K562 (cell line): ENCODE results near the gene MPRIP. TPM values are rescaled to one million over a fixed set of nuclear protein-coding genes. Genes with fewer than 3 reads are reported as not detected.

Source experiments
- ATAC-seq: fragments of 200-7000 bp; cut with Tn5 transposase; 3 replicates; pipeline ENCODE4 v1.9.1; 2020; ENCODE audit warnings: moderate library complexity
- BruUV-seq: library from RNA; stranded (reverse); fragments of 400-500 nt; replicated peaks from 2 replicates; lab custom pipeline; 2021; lab: Mats Ljungman, UMichigan
- CTCF ChIA-PET: fragments of 300-600 bp; formaldehyde crosslinking; extraction: SDS; loops from one replicate; lab custom pipeline; 2021; ENCODE audit warnings: low intra/inter-chr PET ratio; lab: Yijun Ruan, JAX
- POLR2A ChIA-PET: fragments of 300-600, 350-650 bp; sonication (Branson Sonifier 250); formaldehyde crosslinking; extraction: SDS; loops from one replicate; lab custom pipeline; 2021; ENCODE audit warnings: antibody characterized with exemption, inconsistent platforms; lab: Yijun Ruan, JAX
- DNase-seq, 4 experiments: peaks; one replicate each; pipeline versions ENCODE4 v3.0.0 to v3.0.0-alpha.2; 2011 to 2018; ENCODE audit warnings: low spot score in 3 of 4, mixed read lengths in 3 of 4; ENCODE audit errors: extremely low read depth in 1 of 4
- FAIRE-seq: peaks from 2 replicates; lab custom pipeline; 2011; peaks lifted over from hg19 to GRCh38; lab: Jason Lieb, UNC
- H2AFZ ChIP-seq: 2 replicates; pipeline ENCODE4 v1.6.0; 2011; ENCODE audit warnings: low read depth, low read length, control low read depth, inconsistent platforms
- H3K27ac ChIP-seq: fragments of 200-600 bp; 3 replicates; pipeline ENCODE4 v1.8.0; 2011; ENCODE audit warnings: low read depth, mild to moderate bottlenecking, control low read depth, inconsistent platforms, low read length, moderate library complexity, mixed read lengths; ENCODE audit errors: extremely low read depth
- H3K27me3 ChIP-seq, 2 experiments: fragments of 300-600 bp in 1 of 2; 2 replicates in 1 of 2; 3 replicates in 1 of 2; pipeline versions ENCODE4 v1.6.0 to v1.8.0; 2011; ENCODE audit warnings: inconsistent platforms in 2 of 2, low read length in 2 of 2, mild to moderate bottlenecking in 1 of 2, mixed read lengths in 1 of 2, moderate library complexity in 1 of 2; ENCODE audit not compliant: control insufficient read depth in 2 of 2, insufficient read depth in 2 of 2
- H3K36me3 ChIP-seq: fragments of 300-600 bp; 3 replicates; pipeline ENCODE4 v1.8.0; 2011; ENCODE audit warnings: mild to moderate bottlenecking, low read length, inconsistent platforms; ENCODE audit not compliant: control insufficient read depth, insufficient read depth
- H3K4me1 ChIP-seq, 2 experiments: fragments of 200-600 bp in 1 of 2; replicated peaks in 1 of 2; 2 replicates in 1 of 2; 3 replicates in 1 of 2; pipeline versions ENCODE4 v1.5.1 to v1.8.0; 2011; ENCODE audit warnings: inconsistent platforms in 2 of 2, low read length in 2 of 2, mild to moderate bottlenecking in 1 of 2, mixed read lengths in 1 of 2, moderate library complexity in 1 of 2; ENCODE audit not compliant: control insufficient read depth in 2 of 2, insufficient read depth in 2 of 2
- H3K4me2 ChIP-seq: 2 replicates; pipeline ENCODE4 v1.6.1; 2011; ENCODE audit warnings: low read length, control low read depth, inconsistent platforms, mixed read lengths; ENCODE audit not compliant: insufficient read depth
- H3K4me3 ChIP-seq: fragments of 200-600 bp; sonication (generic), shearing (Covaris generic); 2 replicates; pipeline ENCODE4 v1.5.1; 2016; ENCODE audit warnings: control low read depth, inconsistent platforms
- H3K79me2 ChIP-seq: fragments of 200-600 bp; 3 replicates; pipeline ENCODE4 v1.8.0; 2011; ENCODE audit warnings: low read length, inconsistent platforms; ENCODE audit not compliant: control insufficient read depth, insufficient read depth
- H3K9ac ChIP-seq, 2 experiments: 2 replicates each; pipeline versions ENCODE4 v1.6.0 to v1.6.1; 2011; ENCODE audit warnings: low read depth in 2 of 2, low read length in 2 of 2, control low read depth in 1 of 2, inconsistent platforms in 1 of 2, mild to moderate bottlenecking in 1 of 2, mixed read lengths in 1 of 2; ENCODE audit not compliant: insufficient read depth in 1 of 2
- H3K9me1 ChIP-seq: one replicate; pipeline ENCODE4 v1.6.0; 2011; ENCODE audit warnings: inconsistent platforms, mild to moderate bottlenecking, low read length, moderate library complexity; ENCODE audit not compliant: control insufficient read depth, insufficient read depth
- H3K9me3 ChIP-seq: replicated peaks from 2 replicates; pipeline ENCODE4 v1.5.1; 2011; ENCODE audit warnings: low read depth, low read length, inconsistent platforms; ENCODE audit not compliant: control insufficient read depth, insufficient read depth
- H4K20me1 ChIP-seq: replicated peaks from 2 replicates; pipeline ENCODE4 v1.6.1; 2011; ENCODE audit warnings: low read length, inconsistent platforms, mixed read lengths; ENCODE audit not compliant: control insufficient read depth, insufficient read depth
- BRD9 ChIP-seq: fragments of 450-650 bp; IDR thresholded peaks from 2 replicates; pipeline ENCODE4 v1.6.1; 2018; ENCODE audit warnings: low read depth; ENCODE audit not compliant: partially characterized antibody
- RBM17 ChIP-seq: fragments of 200-400 bp; formaldehyde crosslinking; IDR thresholded peaks from 2 replicates; pipeline ENCODE4 v1.6.1; 2017; ENCODE audit warnings: low read depth, mild to moderate bottlenecking, low read length, borderline replicate concordance
- RNF219 ChIP-seq: fragments of 250-450 bp; sonication (Bioruptor Pico); IDR thresholded peaks from 2 replicates; pipeline ENCODE4 v1.5.0; 2022; ENCODE audit warnings: mild to moderate bottlenecking
- SAP30 ChIP-seq: fragments of 200-600 bp; sonication (generic); IDR thresholded peaks from 2 replicates; pipeline ENCODE4 v1.6.1; 2012; ENCODE audit warnings: borderline replicate concordance, low read depth, mild to moderate bottlenecking, moderate library complexity, low read length, control low read depth, inconsistent platforms; ENCODE audit not compliant: insufficient read depth, poor library complexity, severe bottlenecking
- ZNF778 ChIP-seq: fragments of 450-650 bp; formaldehyde crosslinking; IDR thresholded peaks from 2 replicates; pipeline ENCODE4 v1.4.0; 2020; ENCODE audit warnings: mild to moderate bottlenecking, moderate library complexity
- WGBS: fragments of 100-300 bp; shearing (Covaris generic); methylation state at CpG from one replicate; pipeline ENCODE4 v1.1.6; 2016; ENCODE audit warnings: low coverage, mixed read lengths; ENCODE audit not compliant: insufficient coverage; ENCODE audit errors: missing lambda C conversion rate; 5-methylcytosine and 5-hydroxymethylcytosine counted together
- in situ Hi-C: fragments of 300-500 bp; cut with MboI; formaldehyde crosslinking; loops from 4 replicates; pipeline ENCODE4 v1.15.0; 2018; ENCODE audit warnings: inconsistent platforms, mixed read lengths
- intact Hi-C: fragments of 100-400 bp; cut with micrococcal nuclease; formaldehyde crosslinking; loops from 2 replicates; pipeline ENCODE4 v1.14.2; 2022
- polyA plus RNA-seq, 8 experiments: library from polyadenylated mRNA; depleted of rRNA in 4 of 8; stranded (reverse) in 5 of 8; unstranded in 3 of 8; fragments of >200 nt; fragmentation: Nextera tagmentation in 2 of 8; fragmentation: Illumina TruSeq in 1 of 8; extraction: Ambion mirVana in 2 of 8; extraction: Trizol in 1 of 8; gene quantifications; 2 replicates each; pipeline versions ENCODE4 v1.2.1 to v1.2.3, GENCODE V29; 2011 to 2014; ENCODE audit warnings: inconsistent platforms in 1 of 8, missing spikeins in 1 of 8
- total RNA-seq, 7 experiments: library from RNA; depleted of rRNA in 6 of 7; stranded (reverse); fragments of >200 nt in 6 of 7; fragmentation: Illumina TruSeq in 2 of 7; extraction: Trizol in 2 of 7; gene quantifications; 2 replicates each; pipeline versions ENCODE4 v1.2.1 to v1.2.3, GENCODE V29; 2011 to 2021; ENCODE audit warnings: low replicate concordance in 1 of 7

The MPRIP gene
- total and polyA plus RNA-seq, 9 of the 15 experiments (the other 6 are each of a cell fraction or from before 2014, with no cell fraction given): 10.0 to 72.6 (median 30.1) TPM

- Histone ChIP-seq H3K9me1 (no peaks in the 10 kb centered on the region), H3K36me3 (0 out of 3 replicates have a peak, but pooled peaks cover 3% of the 10 kb centered on the region), H3K79me2 (no peaks in the 10 kb centered on the region), H3K27ac (no peak overlapping the region), H2AFZ (no peak overlapping the region), H3K9me3 (no peaks in the 10 kb centered on the region), H3K4me2 (no peak overlapping the region), H3K27me3 (no peaks in the 10 kb centered on the region), H3K4me3 (no peak overlapping the region), H4K20me1 (peaks cover 16% of the 10 kb centered on the region; the same call in 1 of the 2 replicates), H3K4me1 (peaks cover 4 to 8% of the 10 kb centered on the region in 2 experiments; a peak in 4 of 5 replicates), H3K9ac (no peak overlapping the region)
- ChIA-PET CTCF (no interaction called here), POLR2A (interaction anchor here (0.6 kb wide), 1 partner anchor 263 kb away, joined by 3 read pairs; no protein-coding TSS in a partner anchor)
- TF ChIP-seq ZNF778 (CRISPR knock-in tag): no peak
- no peak for TF ChIP-seq SAP30
- no peak for TF ChIP-seq RBM17
- TF ChIP-seq RNF219 (CRISPR knock-in tag): no peak
- TF ChIP-seq BRD9: no peak
- BruUV-seq: no TSS peak
- in situ Hi-C loops (loop anchor here (10.0 kb wide), 1 partner anchor 118 kb away; no protein-coding TSS in a partner anchor), intact Hi-C loops (no loop called here)
- ATAC-seq (no peak), FAIRE-seq (no peak), DNase-seq (no peak)
- WGBS: 82% methylated on average over 10 of the region's 10 CpGs
These were observed 80.7 kb downstream of the MPRIP start for GRCh38 chr17:17122781-17123483.
